ENCODE results near the gene NAA40.

NAA40 gene

GRCh38 chr11:63938479-63939396 is at the start of gene NAA40:
TSS of gene NAA40 (plus strand) at chr11:63939002. CDS start at chr11:63939097, 95 bp downstream.
- DNase-seq, result peak; percentile 93

- DNase-seq, result no peak
These were observed 49.5 kb upstream of the NAA40 start for GRCh38 chr11:63889344-63889743.

- no peak for DNase-seq
These were observed 48.4 kb upstream of the NAA40 start for GRCh38 chr11:63890368-63890767.

- DNase-seq, result no peak
These were observed 46.6 kb upstream of the NAA40 start for GRCh38 chr11:63892228-63892627.

DNA sequence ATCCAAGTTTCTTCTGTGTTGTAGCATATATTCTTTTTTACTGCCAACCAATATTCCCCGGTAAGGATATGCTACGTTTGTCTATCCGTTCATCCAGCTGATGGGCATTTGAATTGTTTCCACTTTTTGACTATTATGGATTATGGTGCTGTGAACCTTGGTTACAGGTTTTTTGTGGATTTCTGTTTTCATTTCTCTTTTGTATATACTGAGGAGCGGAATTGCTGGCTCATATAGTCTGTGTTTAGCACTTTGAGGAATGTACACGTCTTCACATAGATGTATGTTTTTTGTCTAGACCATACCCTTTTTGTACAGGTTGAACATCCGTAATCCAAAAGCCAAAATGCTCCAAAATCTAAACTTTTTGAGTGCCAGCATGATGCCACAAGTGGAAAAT is 45.4 kb upstream of the NAA40 start:
- no peak for DNase-seq

DNA sequence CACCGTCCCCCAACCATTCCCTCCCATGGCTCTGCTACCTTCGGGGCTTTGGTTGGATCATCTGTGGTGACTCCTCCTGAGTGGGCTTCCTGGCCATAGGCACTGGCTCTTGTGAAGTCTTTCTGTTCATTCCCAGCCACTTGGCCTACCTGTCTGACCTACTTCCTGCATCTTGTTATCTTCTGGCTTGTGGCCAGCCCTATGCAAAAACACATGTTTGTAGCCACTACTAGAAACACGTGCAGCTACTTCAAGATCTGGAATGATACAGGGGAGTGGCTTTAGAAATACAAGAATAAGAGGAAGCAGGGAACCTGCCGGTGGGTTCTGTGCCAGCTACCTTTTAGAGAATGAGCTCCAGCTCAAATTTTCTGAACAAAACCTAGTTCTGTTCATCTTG is 42.7 kb upstream of the NAA40 start:
- DNase-seq, result no peak

- no peak for DNase-seq
These were observed 41.2 kb upstream of the NAA40 start for GRCh38 chr11:63897459-63898146.

DNA sequence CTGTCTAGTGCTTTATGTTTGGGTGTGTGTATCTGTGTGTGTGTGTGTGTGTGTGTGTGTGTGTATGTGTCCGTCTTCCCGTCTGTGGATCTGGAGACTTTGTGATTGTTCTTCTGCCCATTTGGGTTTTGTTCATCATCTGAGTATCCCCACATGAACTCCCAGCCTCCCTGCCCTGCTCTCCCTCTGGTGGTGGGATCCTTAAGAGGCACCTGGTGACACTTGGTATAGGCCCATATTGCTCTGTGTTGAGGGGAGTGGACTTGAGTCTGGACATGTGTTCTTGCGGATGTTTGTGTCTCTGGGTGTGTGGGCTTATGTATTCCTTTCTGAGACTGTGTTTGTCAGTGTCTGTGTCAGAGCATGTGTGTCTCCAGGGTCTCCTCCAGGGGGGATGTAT is 37.1 kb upstream of the NAA40 start:
- no peak for DNase-seq

- DNase-seq, result no peak
These were observed 34.9 kb upstream of the NAA40 start for GRCh38 chr11:63903884-63904283.

DNA sequence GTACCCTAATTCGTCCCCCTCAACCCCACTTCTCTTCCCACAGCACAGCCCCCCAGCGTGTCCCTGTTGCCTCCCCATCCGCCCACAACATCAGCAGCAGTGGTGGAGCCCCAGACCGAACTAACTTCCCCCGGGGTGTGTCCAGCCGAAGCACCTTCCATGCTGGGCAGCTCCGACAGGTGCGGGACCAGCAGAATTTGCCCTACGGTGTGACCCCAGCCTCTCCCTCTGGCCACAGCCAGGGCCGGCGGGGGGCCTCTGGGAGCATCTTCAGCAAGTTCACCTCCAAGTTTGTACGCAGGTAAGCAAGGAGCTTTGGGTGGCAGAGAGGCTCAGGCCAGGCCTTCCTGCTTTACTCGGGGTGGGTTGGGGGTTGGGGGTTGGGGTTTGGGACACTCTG is 34.1 kb upstream of the NAA40 start:
- DNase-seq, result no peak

DNA sequence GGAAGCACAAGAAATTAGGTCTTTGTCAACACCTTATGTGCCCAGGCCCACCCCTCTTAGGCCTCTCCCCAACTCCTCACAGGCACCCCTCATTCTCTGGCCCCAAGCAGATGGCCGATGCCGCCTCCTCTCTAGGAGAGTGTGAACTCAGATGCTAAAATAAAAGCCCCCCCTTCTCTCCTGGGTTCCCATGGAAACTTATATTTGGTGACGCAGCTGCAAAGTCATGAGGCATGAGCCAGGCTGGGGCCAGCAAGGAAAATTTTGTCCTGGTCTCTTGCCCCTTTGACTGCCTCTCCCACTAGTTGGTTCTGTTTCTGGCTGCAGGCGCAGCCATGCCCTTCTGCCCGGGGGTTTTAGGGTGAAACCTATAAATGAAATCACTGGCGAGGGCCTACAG is 33.6 kb upstream of the NAA40 start:
- DNase-seq, result no peak

DNA sequence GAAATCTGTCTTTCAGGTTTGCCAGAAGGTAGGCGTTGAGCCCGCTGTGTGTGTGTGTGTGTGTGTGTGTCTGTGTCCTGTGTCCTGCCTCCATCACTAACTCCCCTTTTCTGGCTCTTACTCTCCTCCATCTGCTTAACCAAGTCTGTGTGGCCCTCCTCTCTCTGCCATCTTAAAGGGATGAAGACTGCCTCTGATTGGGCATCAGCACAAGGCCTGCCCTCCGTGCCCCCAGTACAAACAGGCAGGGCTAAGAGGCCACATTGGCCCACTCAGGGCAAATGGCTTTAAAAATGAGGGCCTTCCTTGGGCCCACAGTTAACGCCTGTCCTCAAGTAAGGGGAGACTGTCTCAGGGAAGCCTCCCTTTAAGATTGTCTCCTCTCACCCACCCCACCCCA is 32.7 kb upstream of the NAA40 start:
- DNase-seq, result no peak

DNA sequence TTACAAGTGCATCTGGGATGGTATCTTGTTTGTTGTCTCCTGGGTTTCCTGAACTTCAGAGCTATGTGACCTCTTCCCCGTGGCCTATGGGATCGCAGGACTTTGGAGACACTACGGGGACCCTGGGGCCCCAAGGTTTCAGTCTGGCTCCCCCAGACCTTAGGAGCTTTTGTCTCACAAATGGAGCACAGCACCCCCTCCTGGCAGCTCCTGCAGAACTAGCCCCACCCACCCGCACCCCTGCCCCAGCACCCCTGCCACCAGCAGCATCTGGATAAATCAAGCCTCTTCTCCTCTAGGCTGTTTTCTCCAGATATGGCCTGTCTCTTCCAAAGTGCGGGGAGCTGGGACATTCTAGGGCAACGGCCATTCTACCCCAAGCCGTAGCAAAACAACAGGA is 32.2 kb upstream of the NAA40 start:
- DNase-seq, result peak; percentile 51

GRCh38 chr11:63907063-63907462 is 31.7 kb upstream of the NAA40 start:
- no peak for DNase-seq

GRCh38 chr11:63907808-63908530 is 30.8 kb upstream of the NAA40 start:
- no peak for DNase-seq

DNA sequence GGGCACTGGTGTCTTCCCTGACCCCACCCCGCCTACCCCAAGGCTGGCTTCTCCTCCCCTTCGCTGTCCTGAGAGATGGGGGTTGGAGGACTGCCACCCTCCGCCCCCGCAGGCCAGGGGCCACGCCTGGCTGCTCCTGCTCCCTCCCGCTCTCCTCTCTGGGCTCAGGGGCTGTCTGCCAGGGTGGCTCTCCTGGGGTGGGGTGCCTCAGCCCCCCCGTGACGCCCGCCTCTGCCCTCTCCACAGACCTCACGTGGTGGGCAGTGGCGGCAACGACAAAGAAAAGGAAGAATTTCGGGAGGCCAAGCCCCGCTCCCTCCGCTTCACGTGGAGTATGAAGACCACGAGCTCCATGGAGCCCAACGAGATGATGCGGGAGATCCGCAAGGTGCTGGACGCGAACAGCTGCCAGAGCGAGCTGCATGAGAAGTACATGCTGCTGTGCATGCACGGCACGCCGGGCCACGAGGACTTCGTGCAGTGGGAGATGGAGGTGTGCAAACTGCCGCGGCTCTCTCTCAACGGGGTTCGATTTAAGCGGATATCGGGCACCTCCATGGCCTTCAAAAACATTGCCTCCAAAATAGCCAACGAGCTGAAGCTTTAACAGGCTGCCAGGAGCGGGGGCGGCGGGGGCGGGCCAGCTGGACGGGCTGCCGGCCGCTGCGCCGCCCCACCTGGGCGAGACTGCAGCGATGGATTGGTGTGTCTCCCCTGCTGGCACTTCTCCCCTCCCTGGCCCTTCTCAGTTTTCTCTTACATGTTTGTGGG is 30.0 kb upstream of the NAA40 start:
- no peak for DNase-seq

DNA sequence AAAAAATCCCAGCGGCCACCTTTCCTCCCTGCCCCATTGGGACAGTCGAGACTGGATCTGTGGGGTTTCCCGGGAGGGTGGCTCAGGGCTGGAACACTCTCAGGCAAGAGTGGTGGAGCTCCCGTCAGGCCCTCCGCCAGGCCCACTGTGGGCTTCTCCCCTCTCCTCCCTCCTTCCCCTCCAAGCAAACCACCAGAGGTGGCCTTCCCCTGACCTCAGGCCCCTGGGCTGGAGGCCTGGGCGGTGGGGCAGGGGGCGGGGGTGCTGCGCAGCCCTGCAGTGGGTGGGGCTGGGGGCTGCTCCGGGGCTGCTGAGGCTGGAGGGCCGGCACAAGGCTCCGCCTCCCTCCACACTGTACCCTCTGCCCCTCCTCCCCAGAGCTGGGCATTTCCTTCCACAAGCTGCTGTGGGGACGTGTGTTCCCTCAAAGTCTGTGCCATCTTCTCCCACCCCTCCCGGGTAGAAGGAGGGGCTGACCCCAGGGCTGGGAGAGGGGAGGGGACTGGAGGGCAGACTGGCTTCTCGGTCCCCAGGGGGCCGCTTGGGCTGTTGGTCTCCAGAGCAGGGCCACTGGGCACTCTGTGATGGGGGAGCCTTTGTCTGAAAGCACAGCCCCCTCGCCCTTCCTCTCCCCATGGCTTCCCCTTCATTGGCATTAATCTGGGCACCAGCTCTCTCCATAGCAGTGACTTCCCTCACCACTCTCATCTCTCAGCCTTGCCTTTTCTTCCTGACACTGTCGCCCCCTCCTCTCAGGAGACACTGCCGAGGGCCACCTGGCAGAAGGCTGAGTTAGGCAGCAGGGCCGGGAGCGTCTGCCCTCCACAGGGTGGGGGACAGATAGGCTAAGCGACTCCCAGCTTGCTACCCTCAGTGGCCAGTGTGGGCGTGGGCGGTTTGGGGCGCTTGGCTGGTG is 29.0 kb upstream of the NAA40 start:
- no peak for DNase-seq

DNA sequence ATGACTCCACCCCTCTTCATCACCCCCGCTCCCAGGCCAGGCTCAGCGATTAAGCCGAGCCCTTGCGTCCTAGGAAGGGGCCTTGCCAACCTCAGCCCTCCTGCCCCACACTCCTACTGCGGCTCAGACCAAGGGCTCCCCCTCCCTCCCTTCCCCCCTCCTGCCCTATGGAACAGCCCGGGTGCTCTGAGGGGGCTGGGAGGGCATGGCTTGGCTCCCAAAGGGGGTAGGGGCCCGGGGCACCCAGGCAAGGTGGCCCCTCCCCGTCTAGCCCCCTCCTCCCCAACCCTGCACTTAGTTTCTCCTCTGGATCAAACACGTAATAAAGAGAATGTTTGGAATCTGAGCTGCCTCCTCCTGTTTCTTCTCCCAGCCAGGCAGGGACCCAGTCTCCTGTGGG is 28.1 kb upstream of the NAA40 start:
- no peak for DNase-seq

GRCh38 chr11:63911440-63911839 is 27.4 kb upstream of the NAA40 start:
- no peak for DNase-seq

DNA sequence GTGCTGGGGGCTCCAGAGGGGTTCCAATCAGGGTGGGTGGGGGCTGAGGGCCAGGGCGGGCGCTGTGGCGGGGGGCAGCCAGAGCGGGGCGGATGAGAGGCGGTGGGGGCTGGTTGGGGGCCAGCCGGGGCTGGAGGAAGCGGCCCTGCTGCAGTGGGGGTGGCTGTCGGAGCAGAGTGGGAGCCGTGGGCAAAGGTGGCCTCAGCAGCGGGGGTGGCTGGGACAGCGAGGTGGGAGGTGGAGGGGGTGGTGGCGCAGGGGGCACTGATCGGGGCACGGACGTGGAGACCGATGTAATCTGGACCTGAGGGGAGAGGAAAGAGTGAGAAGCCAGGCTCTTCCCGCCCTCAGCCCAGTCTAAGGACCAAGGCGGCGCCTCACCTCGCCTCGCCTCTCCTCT is 26.9 kb upstream of the NAA40 start:
- no peak for DNase-seq

- no peak for DNase-seq
These were observed 26.1 kb upstream of the NAA40 start for GRCh38 chr11:63912678-63913077.
